Endodermal cell (in vitro differentiated cells): ENCODE results near the gene NTSR1. TPM values are rescaled to one million over a fixed set of nuclear protein-coding genes. Genes with fewer than 3 reads are reported as not detected.

Experiments used
- DNase-seq: peaks from one replicate; pipeline ENCODE4 v3.0.0-alpha.2; 2017
- H3K27ac ChIP-seq: 2 replicates; pipeline ENCODE4 v1.5.1; 2013; ENCODE audit warnings: mild to moderate bottlenecking, low read depth, low read length, moderate library complexity
- H3K27me3 ChIP-seq: 2 replicates; pipeline ENCODE4 v1.6.1; 2013; ENCODE audit warnings: mild to moderate bottlenecking, low read length, moderate library complexity; ENCODE audit not compliant: insufficient read depth, control insufficient read depth, poor library complexity, severe bottlenecking
- H3K36me3 ChIP-seq: 2 replicates; pipeline ENCODE4 v1.7.0; 2013; ENCODE audit warnings: mild to moderate bottlenecking, low read length, moderate library complexity; ENCODE audit not compliant: control insufficient read depth, insufficient read depth
- H3K4me1 ChIP-seq: one replicate; pipeline ENCODE4 v1.7.0; 2013; ENCODE audit warnings: low read length; ENCODE audit not compliant: control insufficient read depth, insufficient read depth
- H3K4me3 ChIP-seq: 2 replicates; pipeline ENCODE4 v1.5.1; 2013; ENCODE audit warnings: mild to moderate bottlenecking, low read length, moderate library complexity
- H3K9ac ChIP-seq: 2 replicates; pipeline ENCODE4 v1.6.1; 2013; ENCODE audit warnings: mild to moderate bottlenecking, low read length, moderate library complexity; ENCODE audit not compliant: poor library complexity, severe bottlenecking; ENCODE audit errors: extremely low read depth
- H3K9me3 ChIP-seq: 2 replicates; pipeline ENCODE4 v1.6.1; 2013; ENCODE audit warnings: mild to moderate bottlenecking, low read length, moderate library complexity; ENCODE audit not compliant: control insufficient read depth
- H3K27ac Mint-ChIP-seq: 2 replicates; pipeline ENCODE4 v1.8.0; 2020; ENCODE audit warnings: mixed read lengths
- H3K27me3 Mint-ChIP-seq: 2 replicates; pipeline ENCODE4 v1.8.0; 2021; ENCODE audit warnings: mild to moderate bottlenecking, mixed read lengths; ENCODE audit not compliant: insufficient read depth
- H3K36me3 Mint-ChIP-seq: 2 replicates; pipeline ENCODE4 v1.8.0; 2020; ENCODE audit warnings: low read depth, mixed read lengths
- H3K4me1 Mint-ChIP-seq: 2 replicates; pipeline ENCODE4 v1.8.0; 2020; ENCODE audit warnings: mixed read lengths
- H3K4me3 Mint-ChIP-seq: 2 replicates; pipeline ENCODE4 v1.8.0; 2020; ENCODE audit warnings: mild to moderate bottlenecking, moderate library complexity, mixed read lengths
- H3K9me3 Mint-ChIP-seq: 2 replicates; pipeline ENCODE4 v1.8.0; 2020; ENCODE audit warnings: mild to moderate bottlenecking, mixed read lengths
- WGBS, 2 experiments: methylation state at CpG; one replicate each; pipeline versions ENCODE4 v1.1.5 to v1.1.7; 2013; ENCODE audit warnings: missing lambda C conversion rate in 2 of 2, mixed read lengths in 1 of 2; ENCODE audit not compliant: insufficient coverage in 1 of 2, insufficient read length in 1 of 2; 5-methylcytosine and 5-hydroxymethylcytosine counted together
- total RNA-seq, 2 donors: library from RNA; stranded (reverse); fragmentation: NEBNext Ultra II Directional in 1 of 2; extraction: Animal tissue kit (Norgen Biotek cat#: 25700) in 1 of 2; gene quantifications; 2 replicates in 1 of 2; 3 replicates in 1 of 2; pipeline ENCODE4 v1.2.1, GENCODE V29; 2021
- TF ChIP-seq, protein P1 (sequence below): fragments of 200-600 bp; sonication (generic); conservative IDR thresholded peaks from 2 replicates; pipeline ENCODE4 v1.5.0; 2021; ENCODE audit warnings: antibody characterized with exemption, mild to moderate bottlenecking

NTSR1 gene
- total RNA-seq, 2 donors from 2014 or later: 0.11 to 0.62 TPM

GRCh38 chr20:62763404-62763803, 54.8 kb downstream of the NTSR1 start:
- no peaks in the 10 kb centered on the region for H3K4me1 Mint-ChIP-seq
- WGBS, 2 experiments: 94 to 100% methylated on average over 2 to 4 of the region's 4 CpGs
- Histone ChIP-seq H3K4me1 (no peaks in the 10 kb centered on the region), H3K4me3 (no peak overlapping the region), H3K9me3 (no peaks in the 10 kb centered on the region), H3K36me3 (no peaks in the 10 kb centered on the region), H3K27me3 (no peaks in the 10 kb centered on the region), H3K9ac (no peak overlapping the region), H3K27ac (no peak overlapping the region)
- DNase-seq: no peak
- no peaks in the 10 kb centered on the region for H3K9me3 Mint-ChIP-seq
- peaks cover 1% of the 10 kb centered on the region for H3K27me3 Mint-ChIP-seq
- TF ChIP-seq, protein P1, sequence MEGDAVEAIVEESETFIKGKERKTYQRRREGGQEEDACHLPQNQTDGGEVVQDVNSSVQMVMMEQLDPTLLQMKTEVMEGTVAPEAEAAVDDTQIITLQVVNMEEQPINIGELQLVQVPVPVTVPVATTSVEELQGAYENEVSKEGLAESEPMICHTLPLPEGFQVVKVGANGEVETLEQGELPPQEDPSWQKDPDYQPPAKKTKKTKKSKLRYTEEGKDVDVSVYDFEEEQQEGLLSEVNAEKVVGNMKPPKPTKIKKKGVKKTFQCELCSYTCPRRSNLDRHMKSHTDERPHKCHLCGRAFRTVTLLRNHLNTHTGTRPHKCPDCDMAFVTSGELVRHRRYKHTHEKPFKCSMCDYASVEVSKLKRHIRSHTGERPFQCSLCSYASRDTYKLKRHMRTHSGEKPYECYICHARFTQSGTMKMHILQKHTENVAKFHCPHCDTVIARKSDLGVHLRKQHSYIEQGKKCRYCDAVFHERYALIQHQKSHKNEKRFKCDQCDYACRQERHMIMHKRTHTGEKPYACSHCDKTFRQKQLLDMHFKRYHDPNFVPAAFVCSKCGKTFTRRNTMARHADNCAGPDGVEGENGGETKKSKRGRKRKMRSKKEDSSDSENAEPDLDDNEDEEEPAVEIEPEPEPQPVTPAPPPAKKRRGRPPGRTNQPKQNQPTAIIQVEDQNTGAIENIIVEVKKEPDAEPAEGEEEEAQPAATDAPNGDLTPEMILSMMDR: no peak
- no peak overlapping the region for H3K4me3 Mint-ChIP-seq
- H3K36me3 Mint-ChIP-seq: no peaks in the 10 kb centered on the region
- no peak overlapping the region for H3K27ac Mint-ChIP-seq

DNA sequence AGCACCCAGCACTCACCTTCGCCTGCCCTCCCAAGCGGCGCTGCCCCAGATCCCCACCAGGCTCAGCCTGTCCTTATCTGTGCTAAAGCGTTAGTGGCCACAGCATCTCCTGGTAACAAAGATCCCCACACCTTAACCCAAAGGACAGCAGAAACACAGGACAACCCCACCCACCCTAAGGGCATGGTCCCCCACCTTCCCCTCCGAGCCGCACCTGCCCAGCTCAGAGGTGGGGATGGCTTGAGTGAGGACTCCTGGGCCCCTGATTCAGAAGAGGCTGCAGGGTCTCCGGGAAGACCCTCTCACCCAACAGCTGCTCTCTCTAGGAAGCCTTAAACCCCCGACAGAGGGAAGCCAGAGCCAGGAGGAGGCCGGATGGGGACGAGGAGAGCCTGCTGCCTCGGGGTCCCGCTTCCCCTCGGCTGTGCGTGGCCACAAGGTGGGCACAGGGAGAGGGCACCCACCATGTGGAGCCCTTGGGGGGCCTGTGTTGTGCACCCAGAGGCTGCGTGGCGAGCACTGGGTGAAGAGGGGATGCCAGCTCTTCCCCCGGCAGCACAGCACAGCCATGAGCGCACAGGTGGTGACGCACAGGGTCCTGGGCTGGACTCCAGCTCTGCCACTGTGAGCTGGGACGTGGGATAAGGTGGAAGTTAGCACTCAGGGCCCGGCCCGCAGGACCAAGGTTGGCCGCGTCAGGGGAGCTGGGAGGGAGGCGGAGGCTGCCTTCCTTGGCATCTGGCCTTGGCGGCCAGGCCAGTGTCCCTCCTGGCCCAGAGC, 55.7 kb downstream of the NTSR1 start:
- H3K27me3 ChIP-seq: no peaks in the 10 kb centered on the region
- no peak overlapping the region for H3K4me3 ChIP-seq
- Mint-ChIP-seq H3K4me3 (no peak overlapping the region), H3K4me1 (no peaks in the 10 kb centered on the region), H3K27me3 (no peaks in the 10 kb centered on the region), H3K9me3 (no peaks in the 10 kb centered on the region), H3K27ac (no peak overlapping the region), H3K36me3 (no peaks in the 10 kb centered on the region)
- H3K9ac ChIP-seq: no peak overlapping the region
- no peaks in the 10 kb centered on the region for H3K9me3 ChIP-seq
- no peak for DNase-seq
- 90 to 93% methylated on average over 13 to 26 of the region's 26 CpGs for WGBS, 2 experiments
- TF ChIP-seq, protein P1: no peak
- H3K27ac ChIP-seq: no peak overlapping the region
- H3K4me1 ChIP-seq: no peaks in the 10 kb centered on the region
- no peaks in the 10 kb centered on the region for H3K36me3 ChIP-seq

- H3K27me3 Mint-ChIP-seq: no peaks in the 10 kb centered on the region
- no peaks in the 10 kb centered on the region for H3K36me3 ChIP-seq
Observed at GRCh38 chr20:62765021-62765420, 56.4 kb downstream of the NTSR1 start.

More at GRCh38 chr20:62765021-62765420, 56.4 kb downstream of the NTSR1 start:
- no peaks in the 10 kb centered on the region for H3K4me1 Mint-ChIP-seq
- H3K4me3 Mint-ChIP-seq: no peak overlapping the region
- 86 to 89% methylated on average over 4 to 6 of the region's 6 CpGs for WGBS, 2 experiments
- no peak for DNase-seq
- Histone ChIP-seq H3K9me3 (no peaks in the 10 kb centered on the region), H3K27me3 (no peaks in the 10 kb centered on the region), H3K4me3 (no peak overlapping the region), H3K4me1 (no peaks in the 10 kb centered on the region), H3K27ac (no peak overlapping the region), H3K9ac (no peak overlapping the region)
- no peaks in the 10 kb centered on the region for H3K9me3 Mint-ChIP-seq
- TF ChIP-seq, protein P1: peak; percentile 34
- no peak overlapping the region for H3K27ac Mint-ChIP-seq
- H3K36me3 Mint-ChIP-seq: no peaks in the 10 kb centered on the region
